ENCODE data around the gene ARTN. TPM values are rescaled to one million over a fixed set of nuclear protein-coding genes. Genes with fewer than 3 reads are reported as not detected.

Gene ARTN
- total RNA-seq, 1 donor from 2014 or later: 0.49 TPM

GRCh38 chr1:43960798-43961197 lies 27.2 kb downstream of the ARTN start:
- intact Hi-C loops (cut with DNase I): no loop called here
- ATAC-seq (no peak), DNase-seq (ENCODE audit: missing footprints) (no peak)

DNA sequence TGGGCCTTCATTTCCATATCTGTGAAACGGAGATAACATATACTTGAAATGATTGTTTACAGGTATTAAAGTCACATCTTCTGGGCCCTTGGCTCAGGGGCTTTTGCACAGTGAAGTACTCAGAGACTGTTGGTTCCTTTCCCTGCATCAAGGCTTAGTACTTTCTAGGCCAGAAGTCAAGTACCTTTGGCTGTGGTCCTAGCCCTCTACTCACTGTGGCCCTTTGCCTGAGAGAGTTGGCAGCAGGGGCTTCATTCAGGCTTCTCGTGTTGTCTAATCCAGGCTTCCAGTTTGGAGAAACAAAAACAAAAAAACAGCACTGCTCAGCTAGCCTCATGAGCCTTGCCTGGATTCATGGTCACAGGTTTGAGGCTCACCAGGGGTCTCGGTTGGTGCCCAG lies 28.1 kb downstream of the ARTN start:
- no peak for ATAC-seq
- intact Hi-C loops (cut with DNase I): no loop called here
- no peak for DNase-seq (ENCODE audit: missing footprints)

GRCh38 chr1:43962324-43962723 lies 28.7 kb downstream of the ARTN start:
- DNase-seq (ENCODE audit: missing footprints) (no peak), ATAC-seq (no peak)
- intact Hi-C loops (cut with DNase I): no loop called here

DNA sequence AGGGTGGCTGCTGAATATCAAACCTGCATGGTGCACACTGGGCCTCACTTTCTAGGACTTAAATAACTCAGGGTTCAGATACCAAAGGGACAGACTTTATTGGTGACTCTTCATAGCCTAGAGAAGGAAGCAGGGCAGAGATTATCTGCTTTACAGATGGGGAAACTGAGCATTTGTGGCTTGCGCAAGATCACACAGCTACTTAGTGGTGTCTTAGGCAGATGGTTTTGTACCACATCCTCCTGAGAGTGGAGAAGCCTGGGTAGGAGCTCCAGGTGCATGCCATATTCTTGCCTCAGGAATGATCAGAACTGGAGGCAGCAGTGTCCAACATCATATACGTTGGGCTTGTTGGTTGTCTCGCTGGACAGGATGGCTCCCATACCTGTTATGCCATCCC lies 29.4 kb downstream of the ARTN start:
- no peak for DNase-seq (ENCODE audit: missing footprints)
- intact Hi-C loops (cut with DNase I): no loop called here
- no peak for ATAC-seq

- no peak for DNase-seq (ENCODE audit: missing footprints)
- intact Hi-C loops (cut with DNase I): no loop called here
- ATAC-seq: no peak
Measured at GRCh38 chr1:43963890-43964289, 30.3 kb downstream of the ARTN start.

- ATAC-seq: no peak
- intact Hi-C loops (cut with DNase I): no loop called here
- no peak for DNase-seq (ENCODE audit: missing footprints)
Measured at GRCh38 chr1:43965316-43965715, 31.7 kb downstream of the ARTN start.

GRCh38 chr1:43968348-43968948 lies 34.8 kb downstream of the ARTN start:
- DNase-seq (ENCODE audit: missing footprints) (no peak), ATAC-seq (no peak)
- intact Hi-C loops (cut with DNase I): no loop called here

DNA sequence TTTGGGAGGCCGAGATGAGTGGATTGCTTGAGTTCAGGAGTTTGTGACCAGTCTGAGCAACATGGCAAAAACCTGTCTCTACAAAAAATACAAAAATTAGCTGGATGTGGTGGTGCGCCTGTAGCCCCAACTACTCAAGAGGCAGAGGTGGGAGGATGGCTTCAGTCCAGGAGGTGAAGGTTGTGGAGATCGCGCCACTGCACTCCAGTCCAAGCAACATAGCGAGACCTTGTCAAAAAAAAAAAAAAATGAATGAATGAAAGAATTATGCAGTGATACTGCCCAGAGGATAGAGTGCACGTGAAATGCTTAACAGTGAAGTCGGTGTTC lies 35.8 kb downstream of the ARTN start:
- no peak for DNase-seq (ENCODE audit: missing footprints)

GRCh38 chr1:43969746-43970466 lies 36.3 kb downstream of the ARTN start, which contains the start of gene DPH2:
Gene DPH2, plus strand, starts transcription at chr1:43970010. Its CDS starts 166 bp downstream, at chr1:43970176.
- intact Hi-C loops (cut with DNase I): no loop called here
- ATAC-seq: peak; percentile 94
- peak; percentile 98 for DNase-seq (ENCODE audit: missing footprints)

More for the DNA sequence above, 35.8 kb downstream of the ARTN start:
- no peak for ATAC-seq
- intact Hi-C loops (cut with DNase I): no loop called here

DNA sequence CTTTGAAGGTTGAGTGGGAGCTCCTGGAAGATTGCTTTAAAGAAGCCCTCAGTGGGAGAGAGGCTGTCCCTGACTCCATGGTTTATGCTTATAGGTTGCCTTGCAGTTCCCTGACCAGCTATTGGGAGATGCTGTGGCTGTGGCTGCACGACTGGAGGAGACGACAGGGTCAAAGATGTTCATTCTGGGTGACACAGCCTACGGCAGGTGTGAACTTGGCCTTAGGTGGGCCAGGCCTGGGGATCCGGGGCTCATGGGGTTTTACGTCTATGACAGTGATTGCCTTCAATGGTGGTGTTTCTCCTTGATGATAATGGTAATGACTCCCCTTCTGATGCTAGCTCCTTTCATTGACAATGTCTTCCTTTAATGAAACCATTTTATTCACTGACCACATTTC lies 36.9 kb downstream of the ARTN start:
- DNase-seq (ENCODE audit: missing footprints) (no peak), ATAC-seq (no peak)
- intact Hi-C loops (cut with DNase I): no loop called here

GRCh38 chr1:43970911-43971310 lies 37.3 kb downstream of the ARTN start:
- intact Hi-C loops (cut with DNase I): no loop called here
- no peak for ATAC-seq
- DNase-seq (ENCODE audit: missing footprints): no peak

GRCh38 chr1:43971336-43971980 lies 37.9 kb downstream of the ARTN start:
- no peak for ATAC-seq
- intact Hi-C loops (cut with DNase I): no loop called here
- DNase-seq (ENCODE audit: missing footprints): no peak

- ATAC-seq (no peak), DNase-seq (ENCODE audit: missing footprints) (no peak)
- intact Hi-C loops (cut with DNase I): loop anchor here (1.0 kb wide), 1 partner anchor 28 kb away; the partner anchor contains the start of gene IPO13
Measured at GRCh38 chr1:43973981-43974442, 40.4 kb downstream of the ARTN start.

DNA sequence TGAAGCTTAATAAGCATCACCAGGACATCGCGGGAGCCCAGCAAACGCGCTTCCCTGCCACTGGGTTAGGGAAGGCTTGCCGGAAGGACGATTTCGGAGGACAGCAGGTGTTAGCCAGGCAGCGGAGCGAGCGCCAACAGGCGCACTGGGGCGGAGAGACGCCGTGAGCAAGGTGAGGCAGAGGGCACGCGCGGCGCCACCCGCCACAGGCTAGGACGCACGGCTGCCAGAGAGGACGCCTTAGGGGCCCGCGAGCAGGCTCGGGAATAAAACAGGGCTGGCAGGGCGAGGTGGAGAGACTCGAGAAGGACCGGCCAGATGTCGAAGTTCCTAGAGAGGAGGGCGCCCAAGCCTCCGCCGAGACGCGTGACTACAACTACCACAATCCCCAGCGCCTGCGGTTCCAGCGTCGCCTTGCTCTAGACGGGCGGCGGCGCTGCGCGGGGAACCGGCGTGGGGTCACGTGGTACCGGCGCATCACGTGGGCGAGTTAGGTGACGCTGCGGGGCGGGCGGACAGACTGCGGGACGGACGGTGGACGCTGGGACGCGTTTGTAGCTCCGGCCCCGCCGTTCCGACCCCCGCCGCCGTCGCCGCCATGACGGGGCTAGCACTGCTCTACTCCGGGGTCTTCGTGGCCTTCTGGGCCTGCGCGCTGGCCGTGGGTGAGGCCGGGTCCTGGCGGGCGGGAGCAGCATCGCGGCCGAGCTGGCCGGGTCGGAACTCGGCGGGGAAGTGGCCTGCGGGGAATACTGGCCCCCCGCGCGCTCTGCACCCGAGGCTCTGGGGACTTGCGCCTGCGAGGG lies 41.0 kb downstream of the ARTN start, which contains the start of gene ATP6V0B:
Gene ATP6V0B, plus strand, starts transcription at position 518 of the 806 bp plus-strand sequence. Its CDS starts 81 bp downstream, at position 599.
- intact Hi-C loops (cut with DNase I): loop anchor here (1.0 kb wide), 1 partner anchor 28 kb away; the partner anchor contains the start of gene IPO13
- peak; percentile 99 for DNase-seq (ENCODE audit: missing footprints)
- peak; percentile 91 for ATAC-seq

GRCh38 chr1:43975249-43975961 lies 41.8 kb downstream of the ARTN start:
- DNase-seq (ENCODE audit: missing footprints): peak; percentile 88
- intact Hi-C loops (cut with DNase I): no loop called here
- ATAC-seq: peak; percentile 14

DNA sequence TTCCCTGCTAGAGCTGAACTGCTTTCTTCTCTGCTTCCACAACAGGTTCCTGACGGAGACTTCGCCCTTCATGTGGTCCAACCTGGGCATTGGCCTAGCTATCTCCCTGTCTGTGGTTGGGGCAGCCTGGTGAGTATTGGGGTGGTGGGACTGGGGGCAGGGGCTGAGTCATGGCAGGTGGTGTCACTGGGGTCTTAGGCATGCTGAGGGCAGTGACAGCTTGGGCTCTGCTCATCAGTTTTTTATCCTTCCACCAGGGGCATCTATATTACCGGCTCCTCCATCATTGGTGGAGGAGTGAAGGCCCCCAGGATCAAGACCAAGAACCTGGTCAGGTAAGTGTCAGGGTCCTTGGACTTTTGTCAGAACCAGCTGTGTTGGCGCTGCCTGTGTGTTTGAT lies 42.4 kb downstream of the ARTN start:
- DNase-seq (ENCODE audit: missing footprints) (peak; percentile 37), ATAC-seq (no peak)
- intact Hi-C loops (cut with DNase I): no loop called here

GRCh38 chr1:43976890-43977289 lies 43.3 kb downstream of the ARTN start:
- DNase-seq (ENCODE audit: missing footprints) (peak; percentile 30), ATAC-seq (no peak)
- intact Hi-C loops (cut with DNase I): no loop called here
